ENCODE results near the gene TSPAN11. TPM values are rescaled to one million over a fixed set of nuclear protein-coding genes. Genes with fewer than 3 reads are reported as not detected.

Gene TSPAN11
- total and polyA plus RNA-seq, 2 of the 8 experiments (the other 6 are each of a cell fraction or from before 2014, with no cell fraction given), result 3.9 to 8.2 TPM

DNA sequence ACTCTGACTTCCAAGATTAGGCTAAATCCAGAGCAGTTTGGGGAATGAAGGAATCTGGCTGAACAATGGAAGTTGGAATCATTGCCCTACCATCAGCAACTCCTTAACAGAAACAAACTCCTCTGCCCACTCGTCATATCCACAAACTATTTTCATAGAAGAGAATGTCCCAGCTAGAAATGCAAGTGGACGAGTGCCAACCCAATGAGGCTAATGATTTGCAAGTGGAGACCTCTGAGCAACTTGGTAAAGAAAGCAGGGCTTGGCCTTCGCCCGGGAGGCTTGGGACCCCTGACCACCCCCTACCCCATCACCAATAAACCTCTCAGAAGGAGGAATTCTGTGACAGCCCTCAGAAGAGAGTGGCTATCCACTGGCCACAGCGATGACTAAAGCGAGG is 107.1 kb downstream of the TSPAN11 start:
- Histone ChIP-seq H2BK5ac (ENCODE audit: low read depth, low read length) (no peak overlapping the region), H3K18ac (ENCODE audit: extremely low read depth, low read length) (no peak overlapping the region), H4K5ac (ENCODE audit: insufficient read length, low read depth, low read length) (no peak overlapping the region), H3K27ac (ENCODE audit: low read depth, low read length) (no peak overlapping the region), H2BK12ac (ENCODE audit: low read depth, low read length) (no peak overlapping the region), H3K36me3 (ENCODE audit: control insufficient read depth in 2 of 4, insufficient read depth in 4 of 4, low read length in 3 of 4) (no peaks in the 10 kb centered on the region), H4K91ac (replicated peaks; ENCODE audit: insufficient read length, low read length) (no peak overlapping the region), H2AK5ac (ENCODE audit: low read depth, low read length) (no peak overlapping the region), H3K56ac (replicated peaks; ENCODE audit: insufficient read length, low read depth, low read length) (no peak overlapping the region), H3K14ac (ENCODE audit: insufficient read length) (no peak overlapping the region), H3K79me2 (ENCODE audit: control insufficient read depth in 1 of 2, insufficient read depth in 2 of 2, low read length in 2 of 2) (no peaks in the 10 kb centered on the region), H3K23me2 (ENCODE audit: low read depth, low read length) (no peaks in the 10 kb centered on the region; the same call in 1 of the 2 replicates), H3K4me1 (replicated peaks in 1 of 4; ENCODE audit: control insufficient read depth in 3 of 4, insufficient read depth in 4 of 4, low read length in 3 of 4) (no peaks in the 10 kb centered on the region), H2BK20ac (ENCODE audit: low read length) (no peak overlapping the region), H3K4me2 (ENCODE audit: insufficient read depth in 1 of 2, low read depth in 2 of 2, low read length in 2 of 2) (no peak overlapping the region), H4K20me1 (replicated peaks in 1 of 2; ENCODE audit: control insufficient read depth in 1 of 2, insufficient read depth in 2 of 2, low read length in 2 of 2) (no peaks in the 10 kb centered on the region), H2BK15ac (ENCODE audit: low read length) (no peak overlapping the region), H2BK120ac (replicated peaks; ENCODE audit: low read depth, low read length) (no peak overlapping the region), H3K23ac (ENCODE audit: insufficient read length) (no peak overlapping the region), H4K8ac (ENCODE audit: extremely low read depth, insufficient read depth, low read length) (no peak overlapping the region), H3K4me3 (ENCODE audit: extremely low read depth in 1 of 4, insufficient read depth in 2 of 4, low read depth in 3 of 4, low read length in 4 of 4) (no peak overlapping the region), H3K79me1 (ENCODE audit: low read depth, low read length) (no peaks in the 10 kb centered on the region), H3K9ac (replicated peaks in 1 of 4; ENCODE audit: extremely low read depth in 1 of 4, low read depth in 3 of 4, low read length in 3 of 4) (no peak overlapping the region), H3K9me3 (ENCODE audit: insufficient read depth in 2 of 2, low read depth in 1 of 2, low read length in 1 of 2) (no peaks in the 10 kb centered on the region), H2AFZ (ENCODE audit: low read length) (no peak overlapping the region), H3K4ac (replicated peaks; ENCODE audit: insufficient read length, low read depth, low read length) (no peak overlapping the region), H3K27me3 (replicated peaks in 1 of 4; ENCODE audit: control insufficient read depth in 3 of 4, extremely low read depth in 1 of 4, insufficient read depth in 3 of 4, low read length in 3 of 4) (no peaks in the 10 kb centered on the region)
- 80% methylated on average over 6 of the region's 6 CpGs; no CpG with 5 or more reads in 1 of the 2 experiments for WGBS, 2 experiments (ENCODE audit: extremely low coverage in 1 of 2, insufficient coverage in 1 of 2, insufficient read length in 1 of 2, insufficient replicate concordance in 2 of 2, low coverage in 1 of 2, low lambda C conversion rate in 2 of 2, missing lambda C conversion rate in 1 of 2)
- POLR2A ChIA-PET (ENCODE audit: partially characterized antibody), result no interaction called here
- CTCF ChIA-PET (ENCODE audit: partially characterized antibody), result interaction anchor here (0.6 to 2.2 kb wide), 6 partner anchors 10 to 1404 kb away, joined by 3 to 8 read pairs (median 4); no protein-coding TSS in a partner anchor
- DNase-seq (ENCODE audit: low read depth in 1 of 2, low spot score in 2 of 2) (no peak), FAIRE-seq (no peak)
- TF ChIP-seq CBX8 (IDR thresholded peaks at IDR 0.05; ENCODE audit: borderline replicate concordance, low read depth, low read length) (no peak), BRCA1 (IDR thresholded peaks at IDR 0.05; ENCODE audit: low read depth, low read length) (no peak), NRF1 (IDR thresholded peaks at IDR 0.05; ENCODE audit: low read depth, low read length) (no peak), HDAC2 (IDR thresholded peaks at IDR 0.05; ENCODE audit: borderline replicate concordance in 1 of 2, low read depth in 2 of 2, low read length in 2 of 2) (no peak), ZNF274 (IDR thresholded peaks at IDR 0.05; ENCODE audit: borderline replicate concordance, extremely low read depth, low read length) (no peak), RNF2 (IDR thresholded peaks at IDR 0.05; ENCODE audit: borderline replicate concordance, low read depth, low read length, missing control alignments, poor library complexity, severe bottlenecking) (no peak), BACH1 (IDR thresholded peaks at IDR 0.05; ENCODE audit: low read length) (no peak)
- TF ChIP-seq, protein P1, sequence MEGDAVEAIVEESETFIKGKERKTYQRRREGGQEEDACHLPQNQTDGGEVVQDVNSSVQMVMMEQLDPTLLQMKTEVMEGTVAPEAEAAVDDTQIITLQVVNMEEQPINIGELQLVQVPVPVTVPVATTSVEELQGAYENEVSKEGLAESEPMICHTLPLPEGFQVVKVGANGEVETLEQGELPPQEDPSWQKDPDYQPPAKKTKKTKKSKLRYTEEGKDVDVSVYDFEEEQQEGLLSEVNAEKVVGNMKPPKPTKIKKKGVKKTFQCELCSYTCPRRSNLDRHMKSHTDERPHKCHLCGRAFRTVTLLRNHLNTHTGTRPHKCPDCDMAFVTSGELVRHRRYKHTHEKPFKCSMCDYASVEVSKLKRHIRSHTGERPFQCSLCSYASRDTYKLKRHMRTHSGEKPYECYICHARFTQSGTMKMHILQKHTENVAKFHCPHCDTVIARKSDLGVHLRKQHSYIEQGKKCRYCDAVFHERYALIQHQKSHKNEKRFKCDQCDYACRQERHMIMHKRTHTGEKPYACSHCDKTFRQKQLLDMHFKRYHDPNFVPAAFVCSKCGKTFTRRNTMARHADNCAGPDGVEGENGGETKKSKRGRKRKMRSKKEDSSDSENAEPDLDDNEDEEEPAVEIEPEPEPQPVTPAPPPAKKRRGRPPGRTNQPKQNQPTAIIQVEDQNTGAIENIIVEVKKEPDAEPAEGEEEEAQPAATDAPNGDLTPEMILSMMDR (IDR thresholded peaks at IDR 0.05; ENCODE audit: control extremely low read depth in 1 of 3, insufficient read depth in 1 of 3, low read depth in 1 of 3, low read length in 3 of 3), result no peak

Measured in H1 (cell line).